Neuronal stem cell (in vitro differentiated cells): ENCODE data around the gene OR13H1.

ENCODE experiments used
- DNase-seq: peaks from one replicate; pipeline ENCODE4 v3.0.0-alpha.2; 2013; ENCODE audit warnings: low spot score
- H2AFZ ChIP-seq: one replicate; pipeline ENCODE4 v1.6.1; 2013; ENCODE audit warnings: mild to moderate bottlenecking, low read length, inconsistent platforms
- H2AK5ac ChIP-seq: 2 replicates; pipeline ENCODE4 v1.6.1; 2013; ENCODE audit warnings: low read depth, mild to moderate bottlenecking, inconsistent platforms, low read length, moderate library complexity, mixed read lengths
- H2BK120ac ChIP-seq: 2 replicates; pipeline ENCODE4 v1.6.1; 2013; ENCODE audit warnings: low read depth, mild to moderate bottlenecking, inconsistent platforms, low read length, moderate library complexity, mixed read lengths
- H2BK12ac ChIP-seq: one replicate; pipeline ENCODE4 v1.6.1; 2013; ENCODE audit warnings: low read length, inconsistent platforms
- H2BK15ac ChIP-seq: 2 replicates; pipeline ENCODE4 v1.6.1; 2013; ENCODE audit warnings: mild to moderate bottlenecking, low read length, inconsistent platforms, mixed read lengths
- H2BK5ac ChIP-seq: one replicate; pipeline ENCODE4 v1.6.1; 2013; ENCODE audit warnings: inconsistent platforms, mild to moderate bottlenecking, low read length, moderate library complexity
- H3K14ac ChIP-seq: one replicate; pipeline ENCODE4 v1.6.1; 2013; ENCODE audit warnings: low read length, inconsistent platforms
- H3K18ac ChIP-seq: 2 replicates; pipeline ENCODE4 v1.6.1; 2013; ENCODE audit warnings: low read length, inconsistent platforms
- H3K23ac ChIP-seq: 2 replicates; pipeline ENCODE4 v1.6.1; 2013; ENCODE audit warnings: low read depth, mild to moderate bottlenecking, mixed read lengths, low read length, inconsistent platforms; ENCODE audit not compliant: poor library complexity
- H3K27ac ChIP-seq: replicated peaks from 3 replicates; pipeline ENCODE4 v1.5.1; 2013; ENCODE audit warnings: low read length, inconsistent platforms
- H3K27me3 ChIP-seq, 3 experiments: 2 replicates each; pipeline ENCODE4 v1.6.1; 2013; ENCODE audit warnings: low read length in 3 of 3, mild to moderate bottlenecking in 2 of 3, inconsistent platforms in 1 of 3, low read depth in 1 of 3, mixed read lengths in 1 of 3, moderate library complexity in 1 of 3; ENCODE audit not compliant: control insufficient read depth in 3 of 3, insufficient read depth in 3 of 3
- H3K36me3 ChIP-seq, 2 donors: replicated peaks in 1 of 2; 2 replicates each; pipeline ENCODE4 v1.6.1; 2013; ENCODE audit warnings: low read length in 2 of 2; ENCODE audit not compliant: control insufficient read depth in 2 of 2, insufficient read depth in 2 of 2
- H3K4ac ChIP-seq: 2 replicates; pipeline ENCODE4 v1.6.1; 2013; ENCODE audit warnings: inconsistent platforms, mild to moderate bottlenecking, low read length, moderate library complexity
- H3K4me1 ChIP-seq, 2 donors: 1 replicate in 1 of 2; 2 replicates in 1 of 2; pipeline ENCODE4 v1.6.1; 2013; ENCODE audit warnings: low read length in 2 of 2, low read depth in 1 of 2; ENCODE audit not compliant: control insufficient read depth in 2 of 2, insufficient read depth in 1 of 2
- H3K4me2 ChIP-seq: one replicate; pipeline ENCODE4 v1.6.1; 2013; ENCODE audit warnings: mild to moderate bottlenecking, low read length, inconsistent platforms; ENCODE audit not compliant: insufficient read depth, poor library complexity, severe bottlenecking
- H3K4me3 ChIP-seq, 2 donors: 2 replicates each; pipeline ENCODE4 v1.5.1; 2013; ENCODE audit warnings: low read length in 2 of 2, mild to moderate bottlenecking in 2 of 2, inconsistent platforms in 1 of 2, moderate library complexity in 1 of 2
- H3K79me1 ChIP-seq: one replicate; pipeline ENCODE4 v1.6.1; 2013; ENCODE audit warnings: low read depth, mild to moderate bottlenecking, inconsistent platforms, low read length, moderate library complexity
- H3K9ac ChIP-seq: one replicate; pipeline ENCODE4 v1.6.1; 2013; ENCODE audit warnings: mild to moderate bottlenecking, low read depth, low read length, inconsistent platforms; ENCODE audit not compliant: poor library complexity
- H3K9me3 ChIP-seq, 2 donors: replicated peaks in 1 of 2; 2 replicates each; pipeline versions ENCODE3 to v1.6.1; 2013; ENCODE audit warnings: low read length in 2 of 2, mild to moderate bottlenecking in 2 of 2, inconsistent platforms in 1 of 2, low read depth in 1 of 2, mixed read lengths in 1 of 2, moderate library complexity in 1 of 2; ENCODE audit not compliant: control insufficient read depth in 2 of 2, insufficient read depth in 1 of 2
- H4K8ac ChIP-seq: one replicate; pipeline ENCODE4 v1.6.1; 2013; ENCODE audit warnings: low read depth, mild to moderate bottlenecking, inconsistent platforms, low read length, moderate library complexity
- H4K91ac ChIP-seq: one replicate; pipeline ENCODE4 v1.6.1; 2013; ENCODE audit warnings: low read length, low read depth, mild to moderate bottlenecking, inconsistent platforms; ENCODE audit not compliant: poor library complexity
- WGBS, 2 donors: extraction: QIAGEN DNeasy Blood & Tissue Kit; methylation state at CpG; one replicate each; pipeline ENCODE4 v1.1.7; 2013; ENCODE audit warnings: missing lambda C conversion rate in 2 of 2, mixed read lengths in 1 of 2; ENCODE audit not compliant: insufficient read length in 2 of 2, insufficient replicate concordance in 1 of 2; ENCODE audit errors: extremely low coverage in 2 of 2; 5-methylcytosine and 5-hydroxymethylcytosine counted together

OR13H1 gene

GRCh38 chrX:131564553-131565229, 20.8 kb downstream of the OR13H1 start:
- DNase-seq = no peak
- Histone ChIP-seq H3K36me3 (no peaks in the 10 kb centered on the region), H2BK120ac (no peak overlapping the region)

GRCh38 chrX:131565909-131566308, 22.0 kb downstream of the OR13H1 start:
- Histone ChIP-seq H3K27me3 (peaks cover 0 to 8% (median 0%) of the 10 kb centered on the region in 3 experiments), H3K4me3 (no peak overlapping the region), H3K79me1 (no peaks in the 10 kb centered on the region), H3K4me1 (no peaks in the 10 kb centered on the region), H2AK5ac (no peak overlapping the region), H2BK120ac (no peak overlapping the region), H2BK12ac (no peak overlapping the region), H3K23ac (no peak overlapping the region), H3K14ac (no peak overlapping the region), H2BK5ac (no peak overlapping the region), H3K9me3 (no peaks in the 10 kb centered on the region), H4K91ac (no peak overlapping the region), H3K18ac (no peak overlapping the region), H2BK15ac (no peak overlapping the region), H2AFZ (no peak overlapping the region), H4K8ac (no peak overlapping the region), H3K4me2 (no peak overlapping the region), H3K36me3 (no peaks in the 10 kb centered on the region), H3K4ac (no peak overlapping the region), H3K27ac (no peak overlapping the region), H3K9ac (no peak overlapping the region)
- no peak for DNase-seq
- no CpG with 5 or more reads among the region's 4 CpGs for WGBS, 2 donors

More at GRCh38 chrX:131564553-131565229, 20.8 kb downstream of the OR13H1 start:
- H4K8ac ChIP-seq = no peak overlapping the region
- H3K14ac ChIP-seq = no peak overlapping the region
- no peaks in the 10 kb centered on the region for H3K9me3 ChIP-seq
- H4K91ac ChIP-seq = no peak overlapping the region
- no peak overlapping the region for H3K27ac ChIP-seq
- no peak overlapping the region for H2BK5ac ChIP-seq
- no peak overlapping the region for H2BK15ac ChIP-seq
- H3K79me1 ChIP-seq = no peaks in the 10 kb centered on the region
- no peak overlapping the region for H3K23ac ChIP-seq
- H2BK12ac ChIP-seq = no peak overlapping the region
- H3K9ac ChIP-seq = no peak overlapping the region
- no peak overlapping the region for H3K4ac ChIP-seq
- no peak overlapping the region for H3K18ac ChIP-seq
- H3K27me3 ChIP-seq = peaks cover 0 to 8% (median 0%) of the 10 kb centered on the region in 3 experiments
- WGBS, 2 donors = no CpG with 5 or more reads among the region's 2 CpGs
- no peak overlapping the region for H2AK5ac ChIP-seq
- H2AFZ ChIP-seq = no peak overlapping the region
- H3K4me3 ChIP-seq = no peak overlapping the region
- no peak overlapping the region for H3K4me2 ChIP-seq
- H3K4me1 ChIP-seq = no peaks in the 10 kb centered on the region

GRCh38 chrX:131571348-131571747, 27.5 kb downstream of the OR13H1 start:
- no peak overlapping the region for H3K4me3 ChIP-seq
- no peak overlapping the region for H3K14ac ChIP-seq
- no peak overlapping the region for H3K4ac ChIP-seq
- no peak overlapping the region for H3K23ac ChIP-seq
- no peaks in the 10 kb centered on the region for H3K9me3 ChIP-seq
- no peaks in the 10 kb centered on the region for H3K36me3 ChIP-seq
- H2BK12ac ChIP-seq = no peak overlapping the region
- no peak overlapping the region for H3K27ac ChIP-seq
- no peak for DNase-seq
- H3K18ac ChIP-seq = no peak overlapping the region
- no peaks in the 10 kb centered on the region for H3K79me1 ChIP-seq
- H2AFZ ChIP-seq = no peak overlapping the region
- H2BK15ac ChIP-seq = no peak overlapping the region
- no peaks in the 10 kb centered on the region for H3K4me1 ChIP-seq
- H4K91ac ChIP-seq = no peak overlapping the region
- H2BK120ac ChIP-seq = no peak overlapping the region
- H3K9ac ChIP-seq = no peak overlapping the region
- H2BK5ac ChIP-seq = no peak overlapping the region
- no peak overlapping the region for H4K8ac ChIP-seq
- no peak overlapping the region for H3K4me2 ChIP-seq
- no peak overlapping the region for H2AK5ac ChIP-seq
- H3K27me3 ChIP-seq = peaks cover 0 to 11% (median 0%) of the 10 kb centered on the region in 3 experiments

- H3K4ac ChIP-seq = no peak overlapping the region
- H2BK120ac ChIP-seq = no peak overlapping the region
- H2BK15ac ChIP-seq = no peak overlapping the region
- H3K9me3 ChIP-seq = no peaks in the 10 kb centered on the region
- H3K4me2 ChIP-seq = no peak overlapping the region
- no peak overlapping the region for H2BK12ac ChIP-seq
- H3K36me3 ChIP-seq = no peaks in the 10 kb centered on the region
- no peaks in the 10 kb centered on the region for H3K4me1 ChIP-seq
- no peak overlapping the region for H2BK5ac ChIP-seq
- no peak overlapping the region for H4K91ac ChIP-seq
- no peak overlapping the region for H2AFZ ChIP-seq
- H3K4me3 ChIP-seq = no peak overlapping the region
- H3K14ac ChIP-seq = no peak overlapping the region
- H3K23ac ChIP-seq = no peak overlapping the region
- H3K27me3 ChIP-seq = peaks cover 0 to 11% (median 0%) of the 10 kb centered on the region in 3 experiments
- H2AK5ac ChIP-seq = no peak overlapping the region
- no peak overlapping the region for H3K27ac ChIP-seq
- H3K18ac ChIP-seq = no peak overlapping the region
- no peak overlapping the region for H3K9ac ChIP-seq
- no CpG with 5 or more reads among the region's 5 CpGs for WGBS, 2 donors
- no peak for DNase-seq
- no peak overlapping the region for H4K8ac ChIP-seq
- no peaks in the 10 kb centered on the region for H3K79me1 ChIP-seq
Measured at GRCh38 chrX:131572372-131573014, 28.6 kb downstream of the OR13H1 start.
